ENCODE data around the gene IAPP.
"Not testable (repeated sequence)": the region's sequence is repeated elsewhere in the genome, so short reads cannot be mapped to it uniquely, and the experiment has no call there.

The IAPP gene

DNA sequence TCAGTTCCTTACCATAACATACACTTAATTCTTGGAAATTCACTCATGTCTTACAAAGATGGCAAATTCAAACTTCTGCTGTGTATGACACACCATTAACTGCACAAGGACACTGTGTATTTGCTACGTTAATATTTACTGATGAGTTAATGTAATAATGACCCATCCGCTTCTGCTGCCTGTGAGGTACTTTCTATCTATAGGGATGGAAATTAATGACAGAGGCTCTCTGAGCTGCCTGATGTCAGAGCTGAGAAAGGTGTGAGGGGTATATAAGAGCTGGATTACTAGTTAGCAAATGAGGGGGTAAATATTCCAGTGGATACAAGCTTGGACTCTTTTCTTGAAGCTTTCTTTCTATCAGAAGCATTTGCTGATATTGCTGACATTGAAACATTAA is at the start of gene IAPP:
Gene IAPP, plus strand, starts transcription at position 301 of the 400 bp plus-strand sequence. CDS start 450 bp downstream, outside the sequence.
- no peak for DNase-seq

DNA sequence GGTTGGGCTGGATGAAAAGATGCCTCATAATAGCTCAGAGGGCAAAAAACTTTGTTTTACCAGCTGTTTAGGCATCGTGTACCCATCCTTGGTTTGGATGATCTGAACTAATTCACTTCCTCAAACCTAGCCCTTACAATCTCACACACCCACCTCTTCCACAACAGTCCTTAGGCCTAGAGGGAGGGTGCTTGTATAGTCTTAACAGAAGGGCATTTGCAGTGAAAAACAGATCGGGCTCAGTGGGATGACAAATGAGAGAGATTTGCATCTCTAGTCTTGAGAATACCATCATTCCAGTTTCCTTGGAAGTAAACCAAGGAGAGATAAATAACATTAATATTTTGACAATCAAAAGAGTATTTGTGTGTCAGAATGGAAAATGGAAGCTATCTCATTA is 49.0 kb upstream of the IAPP start:
- DNase-seq = no peak

DNA sequence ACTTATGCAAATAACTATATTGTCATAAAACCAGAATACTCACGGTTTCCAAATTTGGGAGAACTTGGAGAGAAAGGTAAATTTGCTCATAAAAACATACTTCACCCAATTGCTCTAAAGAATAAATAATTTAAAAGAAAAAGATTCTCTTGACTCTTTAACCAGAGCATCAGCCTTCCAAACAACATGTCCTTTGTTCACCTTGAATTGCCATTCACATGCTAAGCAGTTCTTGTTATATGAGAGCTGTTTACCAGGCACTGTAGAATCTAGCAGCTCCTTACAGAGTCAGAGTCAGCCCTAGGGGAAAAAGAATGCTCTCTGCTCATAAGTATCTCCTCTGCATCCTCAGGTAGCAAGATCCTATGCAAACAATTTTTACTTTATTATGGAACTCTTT is 48.2 kb upstream of the IAPP start:
- no peak for DNase-seq

DNA sequence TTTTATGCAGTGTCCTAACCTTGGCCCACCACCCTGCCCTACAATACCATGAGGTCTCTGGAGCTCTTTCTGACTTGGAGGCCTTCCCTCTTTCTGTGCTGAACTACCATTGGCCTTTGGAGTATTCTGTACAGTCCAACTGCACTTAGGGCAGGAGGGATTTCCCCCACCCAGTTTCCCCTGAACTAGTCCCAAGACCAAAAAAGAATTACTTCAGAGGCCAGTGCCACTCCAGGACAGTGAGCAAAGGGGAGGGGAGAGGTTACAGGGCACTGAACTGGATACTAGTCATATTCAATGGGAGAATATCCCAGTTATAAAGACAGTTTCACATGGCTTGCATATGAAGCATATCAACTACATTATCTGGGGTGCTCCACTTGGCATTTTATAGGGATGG is 44.1 kb upstream of the IAPP start:
- DNase-seq = no peak

DNA sequence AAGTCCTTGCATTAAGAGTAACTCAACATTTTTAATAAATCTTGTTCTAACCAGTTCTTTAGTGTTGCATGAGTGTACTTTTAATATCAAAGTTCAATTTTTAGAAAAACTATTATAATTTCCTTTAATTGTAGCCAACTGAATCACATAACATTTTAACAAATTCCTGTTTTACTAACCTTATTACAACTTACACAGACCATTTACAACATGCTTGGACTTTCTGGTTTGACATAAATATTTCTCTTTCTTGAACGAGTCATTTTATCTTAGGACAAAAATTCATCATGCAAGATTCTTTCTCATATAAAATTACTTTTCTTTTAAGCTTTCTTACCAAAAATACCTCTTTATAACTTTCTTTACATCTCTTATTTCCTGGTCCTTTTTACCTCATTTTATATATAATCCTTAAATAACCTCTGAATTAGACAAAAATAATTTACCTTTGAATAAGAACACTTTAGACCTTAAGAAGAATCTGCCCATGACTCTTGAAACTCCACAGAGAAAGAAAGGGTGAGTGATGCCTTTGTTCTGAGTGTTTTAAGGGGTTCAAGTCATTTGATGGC is 41.9 kb upstream of the IAPP start:
- DNase-seq = no peak

DNA sequence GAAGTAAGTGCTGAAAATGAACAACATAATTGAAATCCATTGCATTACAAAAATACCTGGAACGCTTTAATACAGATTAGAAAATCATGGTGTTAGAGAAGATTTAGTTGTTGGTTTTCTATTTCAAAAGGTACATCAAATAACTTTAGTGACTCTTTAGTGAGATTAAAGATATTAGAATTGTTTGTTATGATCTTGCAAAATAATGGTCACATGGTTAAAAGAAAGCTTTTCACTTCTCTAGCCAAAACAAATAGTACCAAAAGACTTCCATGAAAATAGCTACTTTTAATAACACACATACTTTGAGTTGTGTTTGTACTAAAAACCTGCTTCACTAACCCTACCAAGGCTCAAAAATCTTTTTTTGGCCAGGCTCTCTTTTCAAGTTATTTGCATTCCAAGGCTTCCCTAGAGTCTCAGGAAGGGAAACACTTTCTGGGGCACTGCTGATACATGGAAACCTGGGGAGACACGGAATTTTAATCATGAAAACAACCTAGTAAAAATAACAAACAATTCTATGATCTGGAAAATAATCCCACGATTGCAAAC is 37.9 kb upstream of the IAPP start, which contains the start of gene SLCO1A2:
Gene SLCO1A2, minus strand, starts transcription at position 147 of the 555 bp plus-strand sequence. CDS start 270 bp downstream, outside the sequence.
- no peak for DNase-seq

DNA sequence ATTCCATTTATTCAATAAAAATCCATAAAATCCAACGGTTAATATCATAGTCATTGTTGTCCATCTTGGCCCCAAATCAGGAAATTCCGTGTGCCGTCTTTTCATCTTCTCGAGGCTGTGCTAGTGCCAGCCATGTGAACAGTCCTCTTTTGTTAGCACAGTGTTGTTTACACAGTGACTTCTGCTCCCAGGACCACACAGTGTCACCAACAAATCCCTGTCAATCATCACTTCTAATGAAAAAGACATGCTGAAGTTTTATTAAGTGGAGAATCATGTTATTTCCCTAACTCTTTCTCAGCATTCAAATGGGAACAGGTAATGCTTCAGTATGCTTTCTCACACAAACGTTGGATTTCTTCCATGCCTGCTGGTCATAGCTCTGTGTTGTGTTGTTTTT is 36.0 kb upstream of the IAPP start:
- no peak for DNase-seq

DNA sequence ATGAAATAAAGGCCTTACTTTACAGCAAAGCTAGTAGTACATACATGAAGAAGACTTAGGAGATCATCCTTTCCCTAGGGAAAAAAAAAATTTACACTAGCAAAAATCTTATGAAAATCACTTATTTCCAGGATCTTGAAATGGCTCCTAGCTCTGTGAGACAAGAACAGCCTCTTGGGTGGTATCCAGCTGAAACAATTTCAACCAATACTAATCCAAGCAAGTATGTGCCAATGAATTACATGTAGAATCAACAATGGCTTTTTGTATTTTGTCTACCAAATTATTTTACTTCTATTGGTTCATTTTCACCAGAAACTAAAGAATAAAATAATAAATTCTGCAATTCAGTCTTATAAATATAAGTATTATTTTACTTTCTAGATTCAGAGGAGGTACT is 35.2 kb upstream of the IAPP start:
- no peak for DNase-seq

DNA sequence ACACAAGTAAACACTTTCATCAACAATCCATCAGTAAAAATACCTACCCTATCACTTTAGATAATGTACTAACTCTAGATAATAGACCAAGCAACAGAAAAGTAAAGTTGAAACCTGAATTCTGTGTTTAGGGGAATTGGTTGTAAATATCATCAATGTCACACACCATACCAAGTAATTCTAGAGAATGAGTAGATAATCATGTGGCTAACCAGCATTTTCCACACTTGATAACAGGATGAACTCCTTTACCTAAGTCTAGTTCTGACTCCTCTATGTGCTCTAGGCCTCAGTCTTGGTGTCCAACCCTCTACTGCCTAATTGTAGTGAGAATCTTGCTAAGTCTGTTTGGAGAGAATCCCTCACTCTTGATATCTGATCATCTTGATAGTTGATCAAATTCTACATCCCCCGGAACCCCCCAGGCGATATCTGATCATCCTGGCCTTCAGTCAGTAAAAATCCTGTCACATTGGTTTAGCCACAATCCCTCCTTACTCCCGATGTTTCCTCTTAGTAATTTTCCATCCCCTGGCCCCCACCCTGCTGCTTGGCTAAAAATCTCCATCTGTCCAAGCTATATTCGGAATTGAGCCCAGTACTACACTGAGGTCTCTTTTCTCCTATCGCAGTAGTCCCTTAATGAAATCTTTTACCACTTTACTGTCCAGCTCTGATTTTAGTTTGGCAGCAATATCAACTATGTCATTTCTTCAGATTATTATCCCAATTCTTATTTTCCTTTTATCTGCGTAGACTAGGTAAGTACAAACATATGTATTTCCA is 34.5 kb upstream of the IAPP start:
- peak; percentile 83 to 91 for DNase-seq

DNA sequence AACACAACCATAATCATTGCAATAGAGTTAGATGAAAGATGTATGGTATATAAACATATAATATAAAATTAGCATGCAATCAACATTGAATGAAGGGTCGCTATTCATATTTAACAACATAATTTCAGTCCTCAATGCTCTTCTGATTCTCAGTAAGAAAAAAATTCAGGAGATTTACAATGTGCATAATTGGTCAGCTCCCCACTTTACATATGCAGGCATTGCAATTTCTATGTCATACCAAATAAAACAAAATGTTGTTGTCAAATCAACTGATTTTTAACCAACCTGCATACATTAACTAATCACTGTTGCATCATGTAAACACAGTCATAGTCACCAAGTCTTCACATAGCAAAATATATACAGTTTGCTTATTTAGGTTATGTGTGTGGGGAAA is 32.8 kb upstream of the IAPP start:
- no peak for DNase-seq

DNA sequence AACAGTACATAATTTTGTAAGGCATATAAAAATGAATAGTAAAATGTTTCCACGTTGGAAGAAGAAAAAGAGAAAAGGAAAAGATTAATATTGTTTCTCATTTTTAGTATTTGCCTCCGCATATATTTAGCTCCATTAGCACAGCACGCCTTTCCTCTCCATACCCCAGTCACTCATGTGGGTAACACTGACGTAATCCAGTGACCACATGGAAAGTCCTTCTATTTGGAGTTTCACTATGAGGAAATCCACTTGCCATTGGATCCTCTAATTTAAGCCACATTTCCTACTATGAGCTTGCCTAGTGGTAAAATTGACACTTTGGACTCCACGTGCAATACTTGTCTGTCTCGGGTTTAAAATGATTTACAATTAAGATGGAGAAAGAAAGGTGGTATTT is 32.3 kb upstream of the IAPP start:
- DNase-seq = no peak

DNA sequence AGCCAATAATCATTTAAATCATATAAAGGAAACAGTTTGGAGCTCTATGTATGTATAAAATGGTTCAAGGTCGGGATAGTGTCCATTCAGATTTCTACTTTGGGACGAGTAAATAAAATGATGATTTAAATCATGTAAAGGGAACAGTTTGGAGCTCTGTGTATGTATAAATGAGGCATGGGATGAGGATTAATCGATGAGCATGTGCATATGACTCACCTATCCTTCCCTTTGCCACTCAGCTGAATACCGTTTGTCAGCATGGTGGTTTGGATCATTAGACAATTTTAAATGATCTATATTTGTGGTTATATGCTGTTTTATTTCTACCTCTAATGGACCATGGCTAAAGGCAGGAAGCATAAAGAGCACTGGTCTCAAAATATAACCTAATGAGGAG is 30.9 kb upstream of the IAPP start:
- no peak for DNase-seq

DNA sequence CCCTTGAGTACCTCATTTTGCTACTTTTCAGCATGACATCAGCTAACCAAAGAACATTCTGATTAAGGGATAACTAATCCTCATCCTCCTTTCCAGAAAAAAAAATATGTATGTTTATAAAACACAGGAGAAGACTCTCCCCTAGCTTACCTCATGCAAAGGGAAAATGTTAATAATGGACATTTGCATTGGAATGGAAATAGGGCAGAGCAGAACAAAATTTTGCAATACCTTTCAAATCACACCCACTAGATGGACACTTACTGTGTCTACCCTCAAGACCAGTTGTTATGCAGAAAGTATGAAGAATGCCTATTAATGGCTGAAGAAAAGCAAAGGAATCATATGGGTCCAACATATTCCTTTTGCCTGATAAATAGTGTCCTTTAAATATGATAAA is 29.1 kb upstream of the IAPP start:
- DNase-seq = no peak

DNA sequence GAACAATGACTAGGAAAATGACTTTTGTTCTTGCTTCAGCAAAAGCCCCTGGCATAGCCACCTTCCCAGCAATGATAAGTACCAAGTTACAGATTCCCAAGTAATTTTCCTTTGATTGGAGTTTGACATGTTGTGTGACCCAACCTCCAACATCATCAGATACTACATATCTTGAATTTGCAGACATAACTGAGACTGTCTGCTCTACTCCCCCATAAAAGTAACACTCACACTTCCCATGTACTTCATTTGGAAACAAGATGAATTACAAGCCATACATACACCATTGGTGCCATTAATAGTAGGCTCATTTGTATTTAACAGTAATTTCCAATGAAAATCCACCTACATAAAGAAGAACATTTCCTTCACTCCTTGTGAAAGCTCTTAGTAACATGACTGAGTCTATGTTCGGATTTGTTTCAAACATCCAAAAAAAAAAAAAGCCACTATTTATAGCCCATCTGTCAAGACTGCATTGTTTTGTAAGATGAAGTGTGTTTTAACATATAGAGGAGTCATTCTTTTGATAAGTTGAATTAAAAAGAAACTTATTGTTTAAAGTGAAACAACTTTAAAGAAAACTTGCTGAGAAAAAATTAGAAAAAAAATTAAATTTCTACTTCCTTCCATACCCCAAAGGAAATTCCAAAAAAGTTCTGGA is 26.0 kb upstream of the IAPP start:
- DNase-seq = no peak

DNA sequence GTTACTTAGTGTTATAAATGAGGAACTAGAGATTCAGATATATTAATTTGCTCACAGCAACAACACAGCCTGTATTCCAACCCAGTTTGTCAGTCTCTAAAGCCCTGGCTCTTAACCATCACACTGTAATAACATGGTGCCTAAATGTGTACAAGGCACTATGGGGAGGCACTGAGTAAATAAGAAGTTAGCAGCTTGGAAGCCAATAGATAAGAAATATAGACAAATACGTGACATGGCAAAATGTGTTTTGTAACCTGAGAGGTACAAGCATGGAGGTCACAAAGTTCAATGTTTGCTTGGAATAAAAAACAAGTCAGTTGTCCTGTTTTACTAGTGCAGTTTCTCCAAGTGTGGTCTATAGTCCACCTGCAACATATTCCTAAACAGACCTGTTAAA is 21.7 kb upstream of the IAPP start:
- DNase-seq = no peak

DNA sequence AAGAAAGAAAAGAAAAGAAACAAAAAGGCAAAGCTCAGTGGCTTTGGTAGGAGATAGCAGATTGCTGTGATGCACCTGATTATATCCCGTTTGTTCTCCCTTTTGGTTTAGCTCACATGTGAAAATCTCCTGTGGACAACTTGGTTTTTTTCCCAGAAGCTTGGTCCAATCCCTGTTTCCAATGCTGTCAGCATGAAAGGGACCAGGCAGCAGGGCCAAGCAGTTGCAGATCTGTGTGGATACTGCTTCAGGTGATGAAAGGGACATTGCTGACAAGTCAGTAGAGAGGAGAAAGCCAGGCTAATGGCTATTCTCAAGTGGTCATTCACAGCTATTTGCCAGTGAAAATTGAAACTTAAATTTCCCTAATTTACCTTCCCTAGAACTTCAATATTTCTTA is 19.2 kb upstream of the IAPP start:
- DNase-seq = peak; percentile 76 to 97

DNA sequence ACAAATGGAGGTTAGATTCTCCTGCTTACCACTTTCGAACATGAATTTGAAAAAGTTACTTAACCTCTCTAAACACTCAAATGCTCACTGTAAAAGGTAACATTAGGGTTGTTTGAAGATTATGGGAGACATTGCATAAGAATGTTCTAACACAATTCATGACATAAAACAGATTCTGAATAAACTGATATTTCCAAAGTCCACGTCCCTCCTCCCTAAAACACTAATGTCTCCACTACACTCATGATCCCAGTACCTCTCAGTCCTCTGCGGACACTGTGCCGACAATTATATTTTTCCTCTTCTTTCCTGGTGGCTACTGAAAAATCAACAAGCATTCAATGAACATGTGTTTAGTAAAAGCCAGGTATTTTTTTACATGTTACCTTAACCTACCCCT is 18.8 kb upstream of the IAPP start:
- no peak for DNase-seq

DNA sequence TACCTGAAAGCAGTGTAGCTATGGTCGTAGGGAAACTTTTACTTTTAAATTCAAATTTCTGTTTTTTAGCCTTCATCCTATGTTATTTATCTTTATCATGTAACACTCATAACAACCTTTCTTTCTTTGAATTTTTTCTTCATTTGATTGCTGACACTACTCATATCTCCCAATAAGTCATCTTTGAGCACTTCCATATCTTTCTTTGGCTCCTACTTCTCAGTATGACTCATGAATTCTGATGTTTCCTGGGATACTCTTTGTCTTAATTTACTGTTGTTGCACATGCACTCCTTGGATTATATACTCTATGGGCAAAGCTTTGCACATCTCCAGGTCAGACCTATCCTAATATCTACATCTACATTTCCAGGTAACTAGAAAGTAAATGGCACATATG is 18.1 kb upstream of the IAPP start:
- DNase-seq = no peak

DNA sequence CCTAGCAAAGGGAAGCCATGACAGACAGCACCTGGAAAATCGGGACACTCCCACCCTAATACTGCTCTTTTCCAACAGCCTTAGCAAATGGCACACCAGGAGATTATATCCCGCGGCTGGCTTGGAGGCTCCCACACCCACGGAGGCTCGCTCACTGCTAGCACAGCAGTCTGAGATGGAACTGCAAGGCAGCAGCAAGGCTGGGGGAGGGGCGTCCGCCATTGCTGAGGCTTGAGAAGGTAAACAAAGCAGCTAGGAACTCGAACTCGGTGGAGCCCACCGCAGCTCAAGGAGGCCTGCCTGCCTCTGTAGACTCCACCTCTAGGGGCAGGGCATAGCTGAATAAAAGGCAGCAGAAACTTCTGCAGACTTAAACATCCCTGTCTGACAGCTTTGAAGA is 12.1 kb upstream of the IAPP start:
- DNase-seq = not testable (repeated sequence)

DNA sequence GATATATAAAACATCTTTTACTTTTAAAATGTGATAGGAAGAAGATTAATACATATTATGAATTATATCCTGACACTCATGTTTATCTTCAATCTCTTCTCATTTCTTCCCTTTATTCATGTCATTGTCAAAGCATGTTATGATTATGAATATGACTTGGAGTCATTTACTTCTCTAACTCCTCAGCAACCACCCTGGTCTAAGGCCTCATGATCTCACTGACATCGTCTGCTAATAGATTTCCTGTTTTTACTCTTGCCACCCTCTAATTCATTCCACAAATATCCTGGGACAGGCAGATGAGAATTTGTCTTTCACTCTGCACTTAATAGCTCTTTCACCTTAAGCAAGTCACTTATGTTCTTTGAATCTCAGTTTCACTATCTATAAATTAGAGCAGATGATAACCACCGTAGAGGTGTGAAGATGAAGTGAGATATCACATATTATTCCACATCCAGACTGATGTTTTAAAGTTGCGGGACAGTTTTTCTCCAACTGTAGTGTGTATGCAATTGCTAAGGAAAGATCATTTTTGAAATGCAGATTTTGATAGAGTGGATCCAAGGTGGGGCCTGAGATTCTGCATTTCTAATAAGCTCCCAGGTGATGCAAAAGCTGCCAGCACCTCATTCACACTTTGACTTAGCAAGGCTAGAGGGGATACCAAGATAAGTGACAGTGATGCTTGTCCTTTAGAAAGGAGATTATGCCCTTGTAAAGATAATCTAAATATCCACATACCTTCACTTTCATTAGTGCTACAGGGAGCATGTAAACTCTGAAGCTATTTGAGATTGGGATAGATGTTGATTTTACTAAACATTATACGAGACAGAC is 3.3 kb upstream of the IAPP start:
- no peak for DNase-seq

DNA sequence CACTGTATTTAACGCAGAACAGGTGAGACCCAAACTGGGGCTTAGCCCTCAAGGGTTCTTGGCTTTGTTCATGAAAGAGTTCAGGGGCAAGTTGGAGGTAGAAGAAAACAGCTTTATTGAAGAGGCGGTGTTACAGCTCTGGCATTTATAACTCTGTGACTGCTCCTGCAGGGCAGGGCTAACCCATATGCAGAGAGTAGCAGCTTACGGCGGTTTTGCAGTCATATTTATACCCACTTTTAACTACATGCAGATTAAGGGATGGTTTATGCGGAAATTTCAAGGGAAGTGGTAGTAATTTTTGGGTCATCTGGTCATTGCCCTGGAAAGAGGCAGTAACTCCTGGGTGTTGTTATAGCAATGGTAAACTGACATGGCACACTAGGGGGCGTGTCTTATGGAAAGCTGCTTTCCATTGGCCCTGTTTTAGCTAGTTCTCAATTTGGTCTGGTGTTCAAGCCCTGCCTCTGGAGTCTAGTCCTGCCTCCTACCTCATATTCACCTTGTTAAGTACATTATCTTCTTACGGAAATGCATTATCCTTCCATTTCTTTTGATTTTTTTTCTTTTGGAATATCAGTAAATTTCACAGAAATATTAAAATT is 1.8 kb upstream of the IAPP start:
- no peak for DNase-seq

DNA sequence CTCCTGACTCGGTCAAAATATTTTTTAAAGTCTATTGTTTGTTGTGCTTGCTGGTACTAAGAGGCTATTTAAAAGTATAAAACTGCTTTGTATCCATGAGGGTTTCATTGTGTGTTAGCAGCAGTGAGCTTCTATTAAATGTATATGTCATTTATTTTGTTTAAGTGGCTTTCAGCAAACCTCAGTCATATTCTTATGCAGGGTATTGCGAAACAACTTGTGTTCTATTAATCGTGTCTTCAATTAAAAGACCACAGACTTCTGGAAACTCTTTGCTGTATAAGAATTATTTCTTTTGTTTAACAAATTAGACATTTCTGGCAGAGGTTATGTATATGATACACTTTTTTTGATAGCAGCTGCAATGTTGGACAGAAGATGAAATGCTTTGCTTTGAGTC is 6.5 kb downstream of the IAPP start:
- DNase-seq = no peak

DNA sequence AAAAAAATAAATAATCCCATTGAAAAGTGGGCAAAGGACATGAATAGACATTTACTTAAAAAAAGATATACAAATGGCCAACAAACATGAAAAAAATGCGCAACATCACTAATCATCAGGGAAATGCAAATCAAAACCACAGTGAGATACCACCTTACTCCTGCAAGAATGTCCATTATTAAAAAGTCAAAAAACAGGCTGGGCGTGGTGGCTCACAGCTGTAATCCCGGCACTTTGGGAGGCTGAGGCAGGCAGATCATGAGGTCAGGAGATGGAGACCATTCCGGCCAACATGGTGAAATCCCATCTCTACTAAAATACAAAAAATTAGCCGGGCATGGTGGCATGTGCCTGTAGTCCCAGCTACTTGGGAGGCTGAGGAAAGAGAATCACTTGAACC is 8.6 kb downstream of the IAPP start:
- DNase-seq = not testable (repeated sequence)

All from cerebellar nuclear complex (tissue), 1 donor.